GM11168 (cell line): ENCODE data around the gene HTRA3.

Experiments
- in situ Hi-C: fragments of 300-500 bp; cut with MboI; formaldehyde crosslinking; loops from one replicate; pipeline ENCODE4 v1.12.0; 2022; ENCODE audit warnings: low sequenced_read_pairs; ENCODE audit not compliant: unreplicated experiment

Gene HTRA3

DNA sequence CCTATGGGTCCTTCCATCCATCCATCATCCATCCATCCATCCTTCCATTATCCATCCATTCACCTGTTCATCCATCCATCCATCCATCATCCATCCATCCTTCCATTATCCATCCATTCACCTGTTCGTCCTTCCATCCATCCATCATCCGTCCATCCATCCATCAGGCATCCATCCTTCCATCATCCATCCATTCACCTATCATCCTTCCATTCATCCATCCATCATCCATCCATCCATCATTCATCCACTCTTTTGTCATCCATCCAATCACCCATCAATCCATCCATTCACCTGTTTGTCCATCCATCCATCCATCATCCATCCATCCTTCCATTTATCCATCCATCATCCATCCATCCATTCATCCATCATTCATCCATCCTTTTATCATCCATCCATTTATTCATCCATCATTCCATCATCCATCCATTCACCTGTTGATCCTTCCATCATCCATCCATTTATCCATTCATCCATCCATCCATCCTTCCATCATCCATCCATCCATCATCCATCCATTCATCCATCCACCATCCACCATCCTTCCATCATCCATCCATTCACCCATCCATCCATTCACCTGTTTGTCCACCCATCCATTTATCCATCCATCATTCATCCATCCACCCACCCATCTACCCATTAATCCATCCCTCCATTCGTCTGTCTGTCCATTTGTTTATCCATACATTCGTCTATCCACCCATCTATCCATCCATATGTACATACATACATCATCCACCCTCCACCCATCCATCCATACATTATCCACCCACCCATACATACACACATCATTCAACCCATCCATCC is 35.7 kb upstream of the HTRA3 start:
- in situ Hi-C loops, result no loop called here

DNA sequence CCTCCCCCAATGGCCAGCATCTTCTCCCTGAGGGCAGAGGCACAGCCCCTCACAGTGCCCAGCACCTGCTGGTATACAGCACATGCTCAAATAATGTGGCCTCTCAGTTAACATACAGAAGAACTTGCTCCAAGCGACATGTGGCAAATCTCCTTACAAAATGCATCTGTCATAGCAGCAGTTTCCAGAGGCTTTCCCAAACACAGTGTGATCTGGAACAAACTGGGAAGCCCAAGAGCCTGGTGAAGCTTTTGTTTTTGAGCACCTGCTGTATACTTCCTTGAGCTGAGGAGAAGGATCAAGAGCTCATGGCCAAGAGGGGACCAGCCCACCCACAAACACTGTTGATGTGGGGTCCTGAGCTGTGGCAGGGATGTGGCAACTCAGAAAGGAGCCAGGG is 34.8 kb upstream of the HTRA3 start:
- in situ Hi-C loops, result no loop called here

DNA sequence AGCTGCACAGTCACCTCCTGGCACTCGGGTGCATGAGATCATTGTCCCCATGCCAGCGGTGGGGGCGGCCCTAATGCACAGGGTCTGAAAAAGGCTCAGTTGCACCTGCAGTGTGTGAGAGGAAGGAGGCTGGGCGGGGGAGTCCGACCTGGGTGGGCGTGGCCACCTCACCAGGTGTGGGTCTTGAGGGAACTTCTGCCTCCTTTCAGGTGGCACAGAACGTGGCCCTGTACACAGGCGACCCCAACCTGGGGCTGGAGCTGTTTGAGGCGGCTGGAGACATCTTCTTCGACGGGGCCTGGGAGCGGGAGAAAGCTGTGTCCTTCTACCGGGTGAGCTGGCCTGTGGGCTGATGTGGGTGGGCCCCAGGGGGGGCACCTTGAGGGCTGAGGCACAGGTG is 34.3 kb upstream of the HTRA3 start:
- in situ Hi-C loops, result no loop called here

DNA sequence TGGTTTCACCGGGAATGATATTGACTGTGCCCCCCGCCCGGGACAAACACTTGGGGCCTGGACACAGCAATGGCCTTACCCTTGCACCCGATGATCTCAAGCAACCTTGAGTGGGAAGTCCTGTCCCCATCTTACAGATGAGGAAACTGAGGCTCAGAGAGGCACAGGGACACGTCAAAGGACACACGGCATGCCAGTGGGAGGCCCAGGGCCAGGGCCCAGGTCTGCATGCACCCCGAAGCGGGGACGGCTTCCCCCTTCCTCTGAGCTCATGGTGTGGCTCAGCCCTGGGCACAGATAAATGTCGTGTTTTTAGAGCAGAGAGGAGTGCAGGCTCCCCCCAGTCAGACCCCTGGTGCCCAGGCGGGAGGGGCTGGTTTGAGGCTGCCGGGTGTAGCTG is 33.9 kb upstream of the HTRA3 start:
- in situ Hi-C loops, result no loop called here

DNA sequence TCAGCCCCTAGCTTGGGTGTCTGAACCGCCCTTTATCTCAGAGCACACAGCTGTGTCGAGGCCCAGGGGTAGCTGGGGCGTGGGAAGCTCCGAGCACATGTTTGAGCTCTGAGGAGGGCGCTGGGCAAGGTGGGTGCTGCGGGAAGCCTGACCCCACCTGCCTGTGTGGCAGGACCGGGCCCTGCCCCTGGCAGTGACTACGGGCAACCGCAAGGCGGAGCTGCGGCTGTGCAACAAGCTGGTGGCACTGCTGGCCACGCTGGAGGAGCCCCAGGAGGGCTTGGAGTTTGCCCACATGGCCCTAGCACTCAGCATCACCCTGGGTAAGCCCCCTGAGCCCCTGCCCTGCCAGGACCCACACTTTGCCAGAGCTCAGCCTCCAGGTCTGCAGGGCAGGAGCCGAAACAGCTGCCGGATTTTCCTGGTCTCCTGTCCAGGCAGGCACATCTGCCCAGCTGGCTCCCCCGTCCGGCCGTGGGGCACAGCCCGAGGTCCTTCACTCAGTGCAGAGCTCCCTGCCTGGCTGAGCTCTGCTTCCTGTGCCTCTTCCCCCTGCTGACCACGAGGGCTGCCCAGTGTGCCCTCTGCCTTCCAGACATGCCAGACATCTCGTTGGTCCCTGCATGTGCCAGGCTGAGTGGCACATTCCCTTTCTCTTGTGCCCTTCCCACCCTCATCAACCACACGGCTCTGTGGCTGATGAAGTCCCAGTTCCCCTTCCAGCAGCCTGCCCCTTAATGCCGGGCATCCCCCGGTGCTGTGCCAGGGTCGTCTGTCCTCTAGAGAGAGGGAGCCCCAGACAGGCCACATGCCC is 33.2 kb upstream of the HTRA3 start:
- in situ Hi-C loops, result no loop called here

DNA sequence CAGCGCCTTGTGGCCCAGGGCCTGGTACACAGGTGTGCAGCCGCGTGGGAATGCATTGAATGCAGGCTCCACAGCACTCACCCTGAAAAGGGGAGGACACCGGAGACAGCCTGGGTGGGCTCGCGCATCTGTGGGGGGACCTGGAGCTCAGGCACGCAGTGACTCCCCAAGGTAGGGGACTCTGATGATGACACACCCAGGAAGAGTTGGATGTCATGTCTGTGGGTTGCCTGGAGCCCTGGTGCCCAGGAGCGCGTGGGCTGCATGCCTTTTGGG is 32.7 kb upstream of the HTRA3 start:
- in situ Hi-C loops, result no loop called here

DNA sequence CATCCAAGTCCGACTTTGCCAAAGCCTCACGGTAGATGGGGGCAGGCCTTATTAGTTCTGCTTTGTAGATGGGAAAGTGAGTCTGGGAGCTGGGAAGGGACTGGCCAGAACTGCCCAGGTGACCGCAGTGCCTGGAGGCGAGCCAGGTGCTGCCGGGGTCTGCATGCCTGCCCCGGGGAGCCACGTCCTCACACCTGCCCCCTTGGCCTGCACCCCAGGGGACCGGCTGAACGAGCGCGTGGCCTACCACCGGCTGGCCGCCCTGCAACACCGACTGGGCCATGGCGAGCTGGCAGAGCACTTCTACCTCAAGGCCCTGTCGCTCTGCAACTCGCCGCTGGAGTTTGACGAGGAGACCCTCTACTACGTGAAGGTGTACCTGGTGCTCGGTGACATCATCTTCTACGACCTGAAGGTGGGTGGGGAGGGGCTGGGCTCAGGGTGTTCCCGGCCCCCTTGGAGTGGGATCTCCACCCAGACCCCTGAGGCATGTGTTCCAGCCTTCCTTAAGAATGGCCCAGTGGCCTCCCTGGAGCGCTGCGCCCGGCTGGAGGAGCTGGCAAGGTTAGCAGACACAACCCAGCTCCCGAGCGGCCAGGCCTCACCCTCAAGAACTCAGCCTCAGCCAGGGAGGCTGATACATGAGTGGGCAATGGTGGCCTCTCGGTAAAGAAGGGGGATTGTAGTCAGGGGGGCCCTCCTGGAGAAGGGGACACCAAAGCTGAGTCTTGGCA is 32.1 kb upstream of the HTRA3 start:
- in situ Hi-C loops, result no loop called here

DNA sequence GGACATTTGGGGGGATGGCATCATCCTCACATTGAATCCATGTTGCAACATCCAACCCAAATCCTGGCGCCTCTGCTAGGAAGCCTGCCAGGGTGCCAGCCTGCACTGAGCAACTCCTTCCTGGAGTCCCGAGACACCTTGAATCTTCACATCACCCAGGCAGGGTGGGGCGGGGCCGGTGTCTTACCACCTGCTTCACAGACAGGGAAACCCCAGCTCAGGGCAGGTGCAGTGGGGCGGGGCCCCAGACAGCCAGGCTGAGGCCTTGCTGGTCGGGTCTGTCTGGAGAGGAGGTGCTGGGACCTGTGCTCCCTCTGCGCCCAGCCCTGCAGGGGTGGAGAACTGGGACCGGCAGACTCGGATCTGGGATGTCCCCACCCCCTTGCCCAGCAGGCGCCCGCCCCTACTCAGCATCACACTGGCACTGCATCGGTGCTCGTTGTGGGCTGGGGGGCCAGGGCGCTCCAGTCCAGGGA is 31.5 kb upstream of the HTRA3 start:
- in situ Hi-C loops, result no loop called here

DNA sequence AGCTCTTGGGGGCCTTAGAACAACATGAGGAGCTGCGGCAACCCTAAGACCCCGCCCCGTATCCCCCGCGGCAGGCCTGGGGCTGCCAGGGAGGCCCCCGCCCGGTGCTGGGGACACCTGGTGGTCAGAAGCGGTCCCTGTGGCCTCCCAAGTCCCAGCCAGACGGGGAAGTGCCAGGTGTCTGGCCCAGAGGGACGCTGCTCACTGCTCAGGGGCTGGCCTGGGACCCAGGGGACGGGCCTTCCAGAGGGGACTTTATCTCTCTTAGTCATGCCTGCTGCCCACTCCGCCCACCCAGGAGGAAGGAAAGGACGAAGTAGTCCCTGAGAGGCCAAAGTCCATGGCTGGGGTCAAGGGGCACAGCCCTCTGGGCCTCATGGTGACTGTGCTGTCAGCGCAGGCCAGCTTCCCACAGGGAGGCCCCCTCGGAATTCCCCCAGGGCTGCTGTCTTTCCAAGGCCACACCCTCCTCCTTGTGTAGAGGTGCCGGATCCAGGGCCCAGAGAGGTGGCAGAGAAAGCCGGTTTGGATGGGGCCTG is 31.0 kb upstream of the HTRA3 start:
- in situ Hi-C loops, result no loop called here

DNA sequence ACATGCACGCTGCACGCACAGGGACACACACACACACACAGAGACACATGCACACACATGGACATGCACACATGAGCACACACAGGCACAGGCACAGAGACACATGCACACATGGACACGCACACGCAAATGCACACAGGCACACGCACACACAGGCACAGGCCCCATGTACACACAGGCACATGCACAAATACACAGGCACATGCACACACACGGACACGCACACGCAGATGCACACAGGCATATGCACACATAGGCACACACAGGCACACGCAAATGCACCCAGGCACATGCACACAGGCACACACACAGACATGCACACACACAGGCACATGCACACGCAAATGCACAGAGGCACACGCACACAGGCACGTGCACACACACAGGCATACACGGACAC is 30.3 kb upstream of the HTRA3 start:
- in situ Hi-C loops, result no loop called here

DNA sequence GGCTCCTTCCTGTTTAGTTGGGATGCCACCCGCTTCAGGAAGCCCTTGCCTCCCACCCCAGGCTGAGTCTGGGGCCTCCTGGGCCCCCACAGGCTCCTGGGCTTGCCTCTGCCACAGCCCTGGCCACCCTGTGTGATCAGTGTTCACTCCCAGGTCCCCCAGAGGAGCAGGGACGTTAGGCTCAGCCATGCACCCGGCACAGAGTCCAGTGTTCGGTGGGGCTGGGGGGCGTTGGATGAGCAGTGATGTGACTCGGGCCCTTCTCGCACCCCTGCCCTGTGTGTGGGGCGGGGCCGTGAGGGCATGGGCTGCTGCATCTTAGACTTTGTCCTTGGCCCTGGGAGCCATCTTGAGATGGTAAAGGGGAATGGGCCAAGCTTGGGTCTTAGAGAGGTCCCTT is 29.9 kb upstream of the HTRA3 start:
- in situ Hi-C loops, result loop anchor here (5.0 kb wide), 1 partner anchor 163 kb away; no protein-coding TSS in a partner anchor

DNA sequence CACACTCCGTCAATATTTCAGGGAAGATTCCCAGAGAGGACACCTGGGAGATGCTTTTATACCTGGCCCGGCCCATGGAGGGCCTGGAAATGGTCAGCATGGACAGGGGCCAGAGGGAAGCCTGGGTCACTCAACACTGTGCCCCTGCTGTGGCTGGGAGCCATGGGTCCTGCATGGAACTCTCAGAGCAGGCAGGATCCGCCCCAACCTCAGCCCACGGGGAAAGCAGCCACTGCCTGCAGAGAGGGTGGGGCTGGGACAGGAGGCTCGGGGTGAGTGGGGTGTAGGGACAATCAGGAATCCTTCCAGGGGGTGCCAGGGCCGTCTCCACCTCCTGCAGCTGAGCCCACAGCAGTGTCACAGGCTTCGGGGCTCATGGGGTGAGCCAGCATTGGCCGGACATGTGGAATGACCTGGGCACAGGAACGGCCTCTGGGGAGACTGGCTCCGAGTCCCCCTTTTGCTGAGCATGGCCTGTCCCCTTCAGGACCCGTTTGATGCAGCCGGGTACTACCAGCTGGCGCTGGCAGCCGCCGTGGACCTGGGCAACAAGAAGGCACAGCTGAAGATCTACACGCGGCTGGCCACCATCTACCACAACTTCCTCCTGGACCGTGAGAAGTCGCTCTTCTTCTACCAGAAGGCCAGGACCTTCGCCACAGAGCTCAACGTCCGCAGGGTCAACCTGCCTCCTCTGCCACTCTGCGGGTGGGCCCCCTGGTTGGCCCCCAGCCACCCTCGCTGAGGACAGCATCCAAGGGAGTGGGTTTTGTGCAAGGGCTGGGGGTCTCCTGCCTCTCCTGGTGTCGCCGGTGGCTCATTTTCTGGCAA is 29.1 kb upstream of the HTRA3 start:
- in situ Hi-C loops, result loop anchor here (5.0 kb wide), 1 partner anchor 162 kb away; no protein-coding TSS in a partner anchor

DNA sequence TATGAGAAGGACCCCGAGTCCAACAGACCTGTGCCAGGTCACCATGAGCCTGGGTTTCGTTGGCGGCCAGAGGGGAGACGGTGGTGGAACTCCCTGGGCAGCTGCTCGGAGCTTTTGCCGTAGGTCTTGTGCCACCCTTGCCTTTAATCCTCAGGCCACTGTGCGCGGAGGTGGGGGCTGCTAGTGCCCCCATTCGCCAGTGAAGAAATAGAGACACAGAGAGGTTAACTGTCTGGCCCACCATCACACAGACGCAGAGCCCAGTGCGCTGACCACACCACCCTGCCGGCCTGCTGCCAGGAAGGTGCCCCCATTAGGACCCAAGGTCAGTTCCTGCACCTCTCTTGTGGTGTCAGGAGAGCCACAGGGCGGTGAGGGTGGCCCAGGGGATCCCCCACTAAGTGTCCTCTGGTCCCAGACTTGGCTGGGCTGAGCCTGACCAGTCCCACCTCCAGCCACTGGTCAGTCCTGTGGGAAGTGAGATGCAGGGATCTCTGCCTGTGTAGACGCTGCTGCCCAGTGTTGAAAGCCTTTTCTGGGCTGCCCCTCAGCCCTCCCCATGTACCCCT is 28.3 kb upstream of the HTRA3 start:
- in situ Hi-C loops, result loop anchor here (5.0 kb wide), 1 partner anchor 161 kb away; no protein-coding TSS in a partner anchor

DNA sequence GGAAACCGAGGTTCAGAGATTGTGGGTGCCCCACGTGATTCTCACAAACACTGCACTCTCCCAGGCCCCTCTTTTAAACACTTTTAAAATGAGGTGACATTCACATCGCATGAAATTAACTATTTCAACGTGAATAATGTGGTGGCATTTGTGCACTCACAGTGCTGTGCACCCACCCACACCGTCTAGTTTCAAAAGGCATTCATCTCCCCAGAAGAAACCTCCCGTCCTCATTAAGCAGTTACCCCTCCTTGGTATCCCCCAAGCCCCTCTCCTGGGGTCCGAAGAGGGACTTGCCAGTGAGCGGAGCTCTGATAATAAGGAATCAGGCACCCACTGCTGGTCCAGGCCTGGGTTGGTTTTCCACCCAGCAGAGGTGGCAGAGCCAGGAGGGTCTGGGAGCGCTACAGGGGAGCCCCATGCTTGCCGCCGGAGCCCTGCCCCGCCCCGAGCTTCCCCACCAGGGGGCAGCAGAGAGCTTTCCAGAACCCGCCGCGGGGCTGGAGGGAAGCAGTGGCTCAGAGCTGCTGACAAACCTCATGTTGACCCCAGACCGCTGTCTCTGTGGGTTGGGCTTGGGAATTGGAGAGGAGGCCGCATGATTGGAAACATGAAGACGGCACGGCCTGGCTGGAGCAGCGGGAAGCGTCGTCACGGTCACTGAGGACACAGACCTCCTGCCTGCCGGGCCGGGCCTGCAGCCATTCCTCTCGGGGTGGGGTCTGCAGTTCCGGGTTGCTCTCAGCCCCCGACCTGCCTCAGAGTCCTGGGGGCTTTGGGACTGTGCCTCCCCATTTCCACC is 27.5 kb upstream of the HTRA3 start:
- in situ Hi-C loops, result loop anchor here (5.0 kb wide), 1 partner anchor 160 kb away; no protein-coding TSS in a partner anchor

DNA sequence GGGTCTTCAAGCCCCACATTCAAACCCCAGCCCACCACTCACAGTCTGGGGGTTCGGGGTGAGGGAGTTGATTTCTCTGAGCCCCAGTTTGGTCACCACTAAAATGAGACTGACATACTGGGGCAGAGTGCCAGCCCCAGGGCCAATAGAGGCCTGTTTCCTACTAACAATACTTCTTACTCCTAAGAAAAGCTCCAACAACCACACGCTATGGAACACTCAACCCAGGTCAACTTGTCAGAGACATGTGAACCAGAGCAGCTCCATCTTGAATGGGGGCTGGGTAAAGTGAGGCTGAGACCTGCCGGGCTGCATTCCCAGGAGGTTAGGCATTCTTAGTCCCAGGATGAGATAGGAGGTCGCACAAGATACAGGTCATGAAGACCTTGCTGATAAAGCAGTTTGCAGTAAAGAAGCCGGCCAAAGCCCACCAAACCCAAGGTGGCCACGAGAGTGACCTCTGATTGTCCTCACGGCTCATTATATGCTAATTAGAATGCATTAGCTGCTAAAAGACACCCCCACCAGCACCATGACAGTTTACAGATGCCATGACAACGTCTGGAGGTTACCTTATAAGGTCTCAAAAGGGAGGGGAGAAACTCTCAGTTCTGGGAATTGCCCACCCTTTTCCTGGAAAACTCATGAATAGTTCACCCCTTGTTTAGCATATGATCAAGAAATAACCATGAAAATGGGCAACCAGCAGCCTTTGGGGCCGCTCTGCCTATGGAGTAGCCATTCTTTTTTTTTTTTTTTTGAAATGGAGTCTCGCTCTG is 26.6 kb upstream of the HTRA3 start:
- in situ Hi-C loops, result loop anchor here (5.0 kb wide), 1 partner anchor 159 kb away; no protein-coding TSS in a partner anchor

DNA sequence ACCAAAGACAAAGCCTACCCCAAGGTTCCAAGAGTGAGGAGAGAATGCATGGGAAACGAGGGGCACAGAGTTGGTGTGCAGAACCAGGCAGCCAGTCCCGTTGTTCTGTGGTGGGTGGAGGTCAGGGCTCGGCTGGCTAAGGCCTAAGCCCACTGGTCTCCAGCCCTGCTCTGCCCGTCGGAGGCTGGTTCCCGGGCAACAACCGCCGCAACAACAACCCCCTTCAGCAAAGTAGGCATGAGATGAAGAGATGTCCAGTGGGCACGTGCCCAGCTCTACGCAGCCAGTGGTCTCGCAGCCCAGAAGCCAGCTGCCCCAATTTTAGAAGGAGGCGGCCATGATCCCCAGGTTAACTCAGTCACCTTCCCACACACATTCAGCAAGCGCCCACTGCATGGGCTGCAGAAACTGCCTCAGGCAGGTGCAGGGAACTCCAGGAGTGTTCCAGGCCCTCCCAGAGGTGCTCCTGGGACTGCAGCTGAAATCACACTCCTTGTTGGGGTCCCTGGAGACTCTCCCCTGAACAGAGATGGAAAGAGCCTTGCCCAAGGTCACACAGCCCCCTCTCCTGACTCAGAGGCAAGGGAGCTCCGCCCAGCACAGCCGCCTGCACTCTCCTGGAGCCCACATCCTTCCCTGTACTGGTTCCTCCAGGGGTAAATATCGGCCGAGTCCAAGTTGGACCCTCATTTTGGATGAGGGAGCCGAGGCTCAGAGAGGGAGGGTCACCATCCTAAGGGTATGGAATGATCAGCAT is 25.4 kb upstream of the HTRA3 start:
- in situ Hi-C loops, result loop anchor here (5.0 kb wide), 1 partner anchor 158 kb away; no protein-coding TSS in a partner anchor

DNA sequence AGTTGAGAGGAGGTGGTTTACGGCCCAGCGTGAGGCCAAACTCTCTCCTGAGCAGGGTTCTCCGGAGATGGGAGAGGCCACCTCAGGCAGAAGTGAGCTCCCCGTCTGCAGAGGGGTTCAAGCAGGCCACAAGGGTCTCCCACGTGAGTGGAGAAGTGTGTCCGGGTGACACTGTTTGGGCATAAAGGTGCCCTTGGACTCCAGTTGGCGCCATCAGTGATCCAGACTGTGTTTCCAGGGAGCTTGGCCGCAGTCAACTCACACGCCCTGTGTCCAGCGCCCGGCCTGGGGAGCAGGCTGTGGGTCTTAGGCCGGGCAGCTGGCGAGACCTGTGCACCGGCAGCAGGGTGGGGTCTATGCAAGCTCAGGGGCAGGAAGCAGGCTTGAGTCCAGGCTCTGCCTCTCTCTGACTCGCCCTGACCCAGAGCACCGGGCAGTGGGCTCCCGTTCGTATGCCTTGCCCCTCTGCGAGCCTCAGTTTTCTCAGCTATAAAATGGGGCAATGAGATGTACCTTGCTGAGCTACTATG is 24.6 kb upstream of the HTRA3 start:
- in situ Hi-C loops, result loop anchor here (5.0 kb wide), 1 partner anchor 157 kb away; no protein-coding TSS in a partner anchor
